ENCODE results near the gene KRT6C.

The KRT6C gene

GRCh38 chr12:52434081-52434733 lies 39.4 kb downstream of the KRT6C start, which contains the start of gene KRT75:
Gene KRT75 (minus strand): TSS chr12:52434371. CDS start chr12:52434304, 67 bp downstream.
- DNase-seq, result no peak

GRCh38 chr12:52433501-52434080 lies 40.0 kb downstream of the KRT6C start:
- DNase-seq, result no peak

DNA sequence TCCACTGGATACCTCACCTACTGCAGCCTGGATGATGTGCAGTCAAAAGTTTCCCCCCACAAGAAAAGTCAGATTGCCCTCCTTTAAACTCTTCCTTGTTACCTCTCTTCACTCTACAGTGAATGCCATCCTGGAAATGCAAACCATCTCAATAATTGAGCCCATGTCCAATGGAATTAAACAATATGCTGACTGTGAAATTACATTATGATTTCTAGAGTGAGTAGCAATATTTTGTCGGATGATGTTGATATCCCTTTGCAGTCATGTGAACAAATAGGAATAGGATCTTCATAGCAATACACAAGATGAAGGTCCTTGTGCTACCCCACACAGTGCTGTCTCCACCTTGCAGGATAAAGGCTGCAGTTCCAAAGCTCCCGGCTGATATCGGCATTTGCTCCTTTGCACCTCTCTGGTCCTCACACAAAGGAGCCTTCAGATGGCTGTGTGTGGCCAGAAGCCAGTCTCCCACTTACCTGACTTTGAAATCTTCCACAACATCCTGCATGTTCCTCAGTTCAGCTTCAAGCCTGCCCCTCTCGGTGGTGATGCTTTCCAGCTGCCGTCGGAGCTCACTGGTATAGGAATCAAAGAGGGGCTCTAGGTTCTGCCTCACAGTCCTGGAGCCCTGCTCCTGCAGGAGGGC lies 40.9 kb downstream of the KRT6C start:
- no peak for DNase-seq

DNA sequence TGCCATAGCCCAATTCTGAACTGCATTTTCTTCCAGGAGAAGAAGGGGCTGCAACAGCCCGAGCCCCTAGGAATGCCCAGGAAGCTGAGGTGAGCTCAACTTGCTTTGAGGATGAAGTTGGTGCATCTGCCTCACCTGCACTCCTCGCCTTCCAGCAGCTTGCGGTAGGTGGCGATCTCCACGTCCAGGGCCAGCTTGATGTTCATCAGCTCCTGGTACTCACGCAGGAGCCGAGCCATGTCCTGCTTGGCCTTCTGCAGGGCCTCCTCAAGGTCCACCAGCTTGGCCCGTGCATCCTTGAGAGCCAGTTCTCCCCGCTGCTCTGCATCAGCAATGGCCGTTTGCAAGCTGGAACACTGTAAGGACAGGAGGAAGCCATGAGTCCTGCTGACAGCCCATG lies 45.5 kb downstream of the KRT6C start:
- DNase-seq, result no peak

GRCh38 chr12:52427083-52427482 lies 46.5 kb downstream of the KRT6C start:
- DNase-seq, result no peak

GRCh38 chr12:52426034-52426433 lies 47.6 kb downstream of the KRT6C start:
- no peak for DNase-seq

DNA sequence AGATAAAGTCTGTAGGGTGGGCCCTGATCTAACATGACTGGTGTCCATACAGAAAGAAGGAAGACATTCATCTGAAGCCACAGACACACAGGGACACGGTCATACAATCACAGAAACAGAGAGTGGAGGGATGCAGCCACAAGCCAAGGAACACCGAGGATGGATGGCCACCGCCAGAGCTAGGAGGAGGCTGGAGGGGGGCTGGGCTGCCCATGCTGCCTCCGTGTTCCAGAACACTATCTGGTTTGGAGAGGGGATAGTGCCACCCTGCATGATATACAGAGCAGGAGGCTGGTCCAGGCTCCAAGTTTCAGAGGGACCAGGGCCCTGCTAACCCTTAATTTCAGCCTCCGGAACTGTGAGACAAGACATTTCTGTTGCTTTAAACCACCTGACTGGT lies 48.1 kb downstream of the KRT6C start:
- DNase-seq, result no peak

DNA sequence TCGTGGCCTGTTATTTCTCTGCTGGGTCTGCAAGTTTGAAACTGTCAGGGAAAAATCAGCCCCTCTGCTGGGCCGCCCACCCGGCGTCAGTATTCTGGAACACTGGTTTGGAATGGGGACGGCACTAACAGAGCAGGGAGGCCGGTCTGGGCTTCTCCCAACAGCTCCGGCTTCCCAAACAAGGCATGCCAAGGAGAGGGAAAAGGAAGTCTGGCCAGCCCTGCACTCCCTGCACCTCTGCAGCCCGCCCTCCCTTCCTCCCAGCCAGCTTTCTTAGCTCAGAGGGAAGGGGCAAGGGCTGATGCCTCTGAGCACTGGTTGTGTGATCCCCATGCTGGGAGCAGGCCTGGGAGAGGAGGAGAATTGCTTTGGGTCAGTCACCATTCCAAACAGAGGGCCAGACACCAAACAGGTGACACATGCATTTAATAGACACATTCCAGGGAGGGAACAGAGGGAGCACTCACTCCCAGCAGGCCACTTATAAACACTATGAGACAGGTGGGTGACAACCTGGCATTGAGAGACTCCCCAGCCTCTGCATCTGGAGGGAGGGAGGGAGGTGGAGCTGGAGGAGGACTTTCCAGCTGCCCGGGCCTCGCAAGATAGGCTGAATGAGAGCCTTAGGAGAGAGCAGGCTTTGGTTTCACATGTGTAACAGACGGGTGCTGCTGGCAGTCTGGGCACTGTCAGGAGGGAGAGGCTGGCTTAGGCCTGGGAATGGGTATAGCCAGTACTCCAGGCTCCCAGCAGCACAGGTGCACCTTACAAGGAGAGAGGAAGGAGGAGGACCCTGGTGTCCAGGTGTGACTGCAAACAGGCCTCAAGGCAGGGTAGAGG lies 49.7 kb downstream of the KRT6C start:
- no peak for DNase-seq

GRCh38 chr12:52423035-52423434 lies 50.6 kb downstream of the KRT6C start:
- no peak for DNase-seq

DNA sequence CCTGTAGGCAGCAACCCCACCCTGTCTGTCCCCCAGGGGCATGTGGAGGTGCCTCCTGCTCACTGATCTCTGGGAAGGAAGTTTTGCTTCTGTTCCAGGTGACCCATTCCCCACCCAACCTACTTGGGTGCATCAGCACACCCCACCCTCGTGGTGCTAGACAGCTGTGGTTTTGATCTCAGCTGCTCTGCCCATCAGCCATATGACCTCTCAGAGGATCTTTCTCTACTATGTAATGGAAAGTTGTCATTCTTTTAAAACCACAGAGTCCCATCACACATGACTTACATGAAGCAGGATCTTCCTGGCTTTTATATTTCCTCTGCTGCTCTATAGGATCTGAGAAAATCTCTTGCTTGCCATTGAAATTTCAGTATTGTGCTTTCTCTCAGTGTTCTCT lies 53.9 kb downstream of the KRT6C start:
- no peak for DNase-seq

- no peak for DNase-seq
These were observed 55.0 kb downstream of the KRT6C start for GRCh38 chr12:52418576-52419110.

Measured in CD4-positive, alpha-beta T cell treated with Interleukin-12 subunit alpha and Interleukin-12 subunit beta, for 1 hour (primary cell).